T47D (cell line): ENCODE measurements around the gene GPR161.

ENCODE experiments used
- DNase-seq, 2 experiments: peaks; one replicate each; pipeline versions ENCODE4 v3.0.0 to v3.0.0-alpha.2; 2011 to 2012; ENCODE audit warnings: low read depth in 1 of 2, low spot score in 1 of 2
- JUND ChIP-seq: IDR thresholded peaks from 2 replicates; pipeline ENCODE4 v1.6.1; 2012; ENCODE audit warnings: low read depth
- in situ Hi-C: cut with HindIII; loops from 2 replicates; pipeline ENCODE4 v1.10.0; 2016; ENCODE audit warnings: low sequenced_read_pairs, low pct_unique_long_range_greater_than_20kb

The GPR161 gene

DNA sequence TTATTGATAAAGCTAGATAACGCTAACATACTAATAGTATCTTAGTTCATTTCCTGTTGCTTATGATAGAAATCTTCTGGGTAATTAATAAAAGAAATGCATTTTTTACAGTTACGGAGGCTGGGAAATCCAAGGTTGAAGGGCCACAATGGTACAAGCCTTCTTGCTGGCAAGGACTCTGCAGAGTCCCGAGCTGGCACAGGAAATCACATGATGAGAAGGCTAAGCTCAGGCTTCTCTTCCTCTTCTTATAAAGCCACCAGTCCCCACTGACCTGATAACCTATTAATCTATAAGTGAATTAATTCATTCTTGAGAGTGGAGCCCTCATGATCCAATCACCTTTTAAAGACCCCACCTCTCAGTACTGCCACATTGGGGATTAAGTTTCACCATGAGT lies 82.6 kb downstream of the GPR161 start:
- DNase-seq, result no peak
- no peak for TF ChIP-seq JUND
- in situ Hi-C loops, result no loop called here

- no peak for TF ChIP-seq JUND
- in situ Hi-C loops, result no loop called here
- no peak for DNase-seq
Measured at GRCh38 chr1:168053681-168054080, 83.0 kb downstream of the GPR161 start.

- no peak for TF ChIP-seq JUND
- DNase-seq, result no peak
- in situ Hi-C loops, result no loop called here
Measured at GRCh38 chr1:168050880-168051279, 85.8 kb downstream of the GPR161 start.

- no peak for DNase-seq
- TF ChIP-seq JUND, result no peak
- in situ Hi-C loops, result no loop called here
Measured at GRCh38 chr1:168050307-168050706, 86.4 kb downstream of the GPR161 start.

DNA sequence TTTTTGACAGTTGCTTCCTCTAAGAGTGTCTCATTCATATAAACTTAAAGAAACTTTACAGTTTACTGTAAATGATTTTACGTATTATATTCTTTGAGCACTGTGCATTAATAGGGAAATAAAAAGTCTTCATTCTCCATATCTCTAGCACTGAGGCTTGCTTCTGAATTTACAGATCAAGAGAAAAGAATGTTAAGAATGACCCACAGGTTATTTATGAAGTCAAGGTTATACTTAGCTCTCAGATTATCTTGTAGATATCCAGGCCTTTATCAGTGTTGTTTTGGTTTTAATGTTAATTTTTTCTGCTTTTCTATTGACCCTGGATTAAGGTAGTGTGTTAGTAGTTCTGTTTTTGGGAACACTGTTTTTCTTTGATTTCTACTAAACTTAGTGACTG lies 91.4 kb downstream of the GPR161 start:
- in situ Hi-C loops, result no loop called here
- no peak for DNase-seq
- TF ChIP-seq JUND, result no peak

DNA sequence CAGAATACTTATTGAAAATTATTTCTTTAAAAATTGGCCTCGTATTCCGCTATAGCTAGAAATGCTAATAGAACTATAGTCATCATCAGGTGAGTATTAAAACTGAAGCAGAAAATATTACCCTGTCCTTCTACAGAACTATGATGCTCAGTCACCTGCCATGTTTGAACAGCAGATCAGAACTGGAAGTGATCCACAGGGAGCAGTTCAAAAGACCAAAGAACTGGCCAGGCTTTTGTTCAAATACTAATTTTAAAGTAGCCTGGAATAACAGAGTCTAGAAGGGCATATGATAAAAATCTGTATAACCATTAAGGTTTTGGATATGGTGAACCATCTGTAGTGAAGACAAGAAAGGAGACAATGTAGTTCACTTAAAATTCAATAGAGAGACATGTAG lies 94.4 kb downstream of the GPR161 start:
- no peak for TF ChIP-seq JUND
- no peak for DNase-seq
- in situ Hi-C loops, result no loop called here

GRCh38 chr1:168035345-168035744 lies 101.4 kb downstream of the GPR161 start:
- in situ Hi-C loops, result no loop called here
- no peak for TF ChIP-seq JUND
- DNase-seq, result peak in 1 of 2 experiments; percentile 16

- no peak for TF ChIP-seq JUND
- DNase-seq, result no peak
- in situ Hi-C loops, result no loop called here
Measured at GRCh38 chr1:168032029-168032428, 104.7 kb downstream of the GPR161 start.

DNA sequence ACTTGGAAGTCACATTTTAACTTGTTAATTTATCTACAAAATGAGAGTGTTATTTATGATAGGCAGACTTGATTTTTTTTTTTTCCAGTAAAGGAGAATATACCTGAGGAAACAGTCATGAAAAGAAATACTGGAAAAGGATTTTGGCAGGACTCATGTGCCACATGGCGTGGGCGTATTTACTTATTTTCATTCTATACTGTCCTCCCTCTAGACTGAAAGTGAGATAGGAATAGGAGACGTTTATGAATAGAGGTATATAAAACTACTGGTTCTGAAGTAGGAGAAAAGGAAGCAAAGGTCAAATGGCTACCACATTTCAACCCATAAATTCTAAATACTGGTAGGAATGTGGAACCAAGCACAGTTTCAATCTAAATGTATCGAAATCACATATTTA lies 105.1 kb downstream of the GPR161 start:
- no peak for DNase-seq
- TF ChIP-seq JUND, result no peak
- in situ Hi-C loops, result no loop called here

- no peak for TF ChIP-seq JUND
- in situ Hi-C loops, result no loop called here
Measured at GRCh38 chr1:168031198-168031597, 105.5 kb downstream of the GPR161 start.

More at GRCh38 chr1:168031198-168031597, 105.5 kb downstream of the GPR161 start:
- no peak for DNase-seq
